Muscle layer of colon (tissue), 2 donors: ENCODE measurements around the gene DDB1.

Source experiments
- H3K27ac ChIP-seq: one replicate; pipeline ENCODE4 v1.7.0; 2013; ENCODE audit warnings: low read depth, mild to moderate bottlenecking, low read length, moderate library complexity
- H3K27me3 ChIP-seq, 2 donors: one replicate each; pipeline ENCODE4 v1.7.0; 2013; ENCODE audit warnings: low read length in 2 of 2, mild to moderate bottlenecking in 2 of 2; ENCODE audit not compliant: insufficient read depth in 2 of 2, control insufficient read depth in 1 of 2
- H3K36me3 ChIP-seq: one replicate; pipeline ENCODE4 v1.7.0; 2013; ENCODE audit warnings: mild to moderate bottlenecking, low read length; ENCODE audit not compliant: insufficient read depth
- H3K4me1 ChIP-seq: one replicate; pipeline ENCODE4 v1.7.0; 2013; ENCODE audit warnings: mild to moderate bottlenecking, low read length; ENCODE audit not compliant: insufficient read depth
- H3K4me3 ChIP-seq, 2 donors: one replicate each; pipeline ENCODE4 v1.7.0; 2013; ENCODE audit warnings: low read length in 2 of 2, low read depth in 1 of 2, mild to moderate bottlenecking in 1 of 2, moderate library complexity in 1 of 2
- H3K9ac ChIP-seq: one replicate; pipeline ENCODE4 v1.7.0; 2013; ENCODE audit warnings: low read length
- H3K9me3 ChIP-seq: one replicate; pipeline ENCODE4 v1.7.0; 2013; ENCODE audit warnings: mild to moderate bottlenecking, low read length
- donor health status: abdominal sarcoma.
- donor health status: Adenocarcinoma of cecum.

Gene DDB1

DNA sequence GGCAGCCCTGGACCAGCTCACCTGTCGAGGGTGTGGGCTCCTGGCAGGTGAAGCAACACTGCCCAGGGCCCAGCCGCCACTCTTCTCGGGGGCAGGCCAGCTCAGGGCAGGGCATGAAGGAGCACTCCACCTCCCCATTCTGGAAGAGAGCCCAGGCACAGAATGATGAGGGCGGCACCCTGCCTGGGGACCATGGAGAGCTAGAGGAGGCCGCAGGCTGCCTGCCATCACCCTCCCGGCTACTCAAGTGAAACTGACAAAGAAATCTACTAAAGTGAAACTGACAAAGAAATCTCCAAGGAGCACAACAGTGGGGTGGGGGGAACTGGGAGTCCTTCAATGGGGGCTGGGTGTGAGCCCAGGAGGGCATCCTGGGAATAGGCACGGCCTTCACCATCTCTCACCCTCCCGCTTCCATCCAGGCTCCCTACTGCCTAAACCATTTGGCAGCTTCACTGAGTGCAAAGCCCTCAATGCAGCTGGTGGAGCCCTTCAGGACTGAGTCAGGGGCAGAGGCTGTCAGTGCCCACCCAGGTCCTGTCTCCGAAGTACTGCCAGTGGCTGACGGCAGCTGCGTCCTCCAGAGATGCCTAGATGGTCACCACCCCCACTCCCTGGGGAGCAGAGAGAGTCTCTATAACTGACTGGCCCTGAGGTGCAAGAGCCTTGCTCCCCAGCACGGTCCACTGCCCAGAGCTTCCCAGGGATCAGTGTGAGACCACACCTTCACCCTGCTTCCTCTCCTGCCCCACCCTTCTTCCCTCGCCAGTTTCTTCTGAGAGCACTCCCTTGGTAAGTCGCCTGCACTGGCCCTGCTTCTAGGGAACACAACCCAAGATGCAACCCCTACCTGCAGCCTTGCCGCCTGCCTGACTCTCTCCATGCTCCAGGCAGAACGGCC is 59.5 kb downstream of the DDB1 start:
- H3K4me1 ChIP-seq, result no peaks in the 10 kb centered on the region
- H3K27me3 ChIP-seq, result no peaks in the 10 kb centered on the region
- H3K36me3 ChIP-seq, result no peaks in the 10 kb centered on the region
- no peaks in the 10 kb centered on the region for H3K9me3 ChIP-seq
- H3K4me3 ChIP-seq, result no peak overlapping the region
- no peak overlapping the region for H3K9ac ChIP-seq
- no peak overlapping the region for H3K27ac ChIP-seq

DNA sequence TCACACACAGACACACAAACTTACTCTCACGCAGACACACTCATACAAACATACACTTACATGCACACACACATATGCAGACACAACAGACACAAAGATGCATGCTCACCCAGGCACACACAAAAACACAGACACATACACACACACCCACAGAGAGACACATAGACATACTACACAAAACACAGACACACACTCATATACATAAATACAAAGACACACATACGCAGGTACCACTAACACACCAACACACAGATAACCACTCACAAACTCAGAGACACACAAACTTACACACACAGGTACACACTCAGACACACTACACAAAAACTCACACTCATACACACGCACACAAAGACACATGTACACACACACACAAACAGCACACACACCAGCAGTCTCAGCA is 60.2 kb downstream of the DDB1 start:
- H3K4me3 ChIP-seq, result no peak overlapping the region
- H3K27me3 ChIP-seq, result no peaks in the 10 kb centered on the region
- no peaks in the 10 kb centered on the region for H3K36me3 ChIP-seq
- no peaks in the 10 kb centered on the region for H3K4me1 ChIP-seq
- no peak overlapping the region for H3K27ac ChIP-seq
- no peaks in the 10 kb centered on the region for H3K9me3 ChIP-seq
- H3K9ac ChIP-seq, result no peak overlapping the region

DNA sequence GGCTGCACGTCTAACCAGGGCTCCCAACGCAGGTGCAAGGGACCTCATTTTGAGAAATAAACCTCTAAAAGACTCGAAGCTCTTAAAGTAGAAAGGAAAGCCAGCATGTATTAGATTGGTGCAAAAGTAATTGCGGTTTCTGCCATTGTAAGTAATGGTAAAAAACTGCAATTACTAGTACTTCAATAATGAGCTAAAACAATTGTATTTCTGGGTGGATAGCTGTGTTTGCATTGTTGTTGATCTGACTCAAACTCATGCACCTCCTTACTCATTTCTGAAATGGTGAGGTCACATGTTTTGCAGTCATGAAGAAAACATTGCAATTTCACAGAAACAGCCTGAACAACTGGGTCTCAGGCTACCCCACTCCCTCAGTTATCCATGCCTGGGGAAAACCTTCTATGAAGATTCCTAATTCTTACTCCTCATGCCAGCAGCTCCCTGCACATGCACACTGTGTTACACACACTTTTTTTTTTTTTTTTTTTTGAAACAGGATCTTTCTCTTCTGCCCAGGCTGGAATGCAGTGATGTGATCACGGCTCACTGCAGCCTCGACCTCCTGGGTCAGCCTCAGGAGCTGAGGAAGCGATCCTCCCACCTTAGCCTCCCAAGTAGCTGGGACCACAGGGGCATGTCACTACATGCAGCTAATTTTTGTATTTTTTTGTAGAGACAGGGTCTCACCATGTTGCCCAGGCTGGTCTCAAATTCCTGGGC is 62.4 kb downstream of the DDB1 start:
- H3K27me3 ChIP-seq, result no peaks in the 10 kb centered on the region

DNA sequence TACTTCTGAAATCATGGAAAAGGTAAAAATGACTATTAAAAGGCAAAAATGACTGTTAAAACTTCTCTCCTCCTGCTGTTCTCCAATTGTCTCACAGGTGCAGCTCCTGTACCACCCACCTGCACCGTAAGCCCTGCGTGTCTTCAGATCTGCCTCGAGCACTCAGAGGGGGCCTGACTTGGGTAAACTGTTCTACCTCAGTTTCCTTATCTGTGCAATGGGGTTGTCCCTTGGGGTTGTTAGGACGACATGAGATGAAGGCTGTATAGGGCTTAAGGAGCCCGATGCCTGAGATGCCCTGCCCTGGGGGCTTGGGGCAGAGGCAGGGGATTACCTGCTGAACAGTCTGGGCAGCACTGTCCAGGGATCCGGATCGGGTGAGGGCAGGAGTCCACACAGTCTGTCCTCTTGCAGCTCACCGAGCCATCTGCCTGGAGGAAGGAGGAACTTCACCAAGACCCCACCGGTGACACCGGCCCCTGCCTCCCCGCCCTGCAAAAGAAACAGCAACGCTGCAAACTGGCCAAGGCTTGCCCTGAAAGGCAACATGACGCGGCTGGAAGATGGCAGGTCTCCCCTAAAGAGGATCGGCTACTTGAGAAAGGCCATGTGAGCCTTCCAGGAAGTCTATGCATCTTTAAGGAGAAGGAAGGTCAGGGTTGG is 64.2 kb downstream of the DDB1 start:
- H3K27me3 ChIP-seq, result no peaks in the 10 kb centered on the region
- H3K4me1 ChIP-seq, result no peaks in the 10 kb centered on the region
- H3K27ac ChIP-seq, result no peak overlapping the region
- H3K9me3 ChIP-seq, result no peaks in the 10 kb centered on the region
- no peak overlapping the region for H3K4me3 ChIP-seq
- no peak overlapping the region for H3K9ac ChIP-seq
- H3K36me3 ChIP-seq, result no peaks in the 10 kb centered on the region

More for the DNA sequence above, 62.4 kb downstream of the DDB1 start:
- Histone ChIP-seq H3K4me3 (no peak overlapping the region), H3K9me3 (no peaks in the 10 kb centered on the region), H3K4me1 (no peaks in the 10 kb centered on the region), H3K27ac (no peak overlapping the region), H3K36me3 (no peaks in the 10 kb centered on the region), H3K9ac (no peak overlapping the region)

DNA sequence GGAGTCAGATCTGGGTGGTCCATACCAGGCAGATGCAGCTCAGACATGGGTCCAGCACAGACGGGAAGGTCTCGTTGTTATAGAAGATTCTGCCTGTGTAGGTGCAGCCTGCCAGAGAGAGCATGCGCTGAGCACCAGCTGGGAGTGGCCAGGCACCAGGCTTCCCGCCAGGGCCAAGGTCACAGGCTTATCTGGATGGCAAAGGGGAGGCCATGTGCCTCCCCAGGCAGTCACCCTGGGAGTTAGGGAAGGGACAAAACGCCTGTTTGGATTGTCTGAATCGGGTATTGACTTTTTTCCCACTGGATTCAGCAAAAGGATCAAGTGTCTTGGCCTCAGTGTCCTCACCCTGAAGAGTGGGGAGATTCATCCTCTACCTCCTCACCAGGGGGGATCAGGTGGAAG is 65.5 kb downstream of the DDB1 start:
- Histone ChIP-seq H3K4me3 (no peak overlapping the region), H3K36me3 (no peaks in the 10 kb centered on the region), H3K9ac (no peak overlapping the region), H3K27me3 (no peaks in the 10 kb centered on the region), H3K4me1 (no peaks in the 10 kb centered on the region), H3K27ac (no peak overlapping the region), H3K9me3 (no peaks in the 10 kb centered on the region)

DNA sequence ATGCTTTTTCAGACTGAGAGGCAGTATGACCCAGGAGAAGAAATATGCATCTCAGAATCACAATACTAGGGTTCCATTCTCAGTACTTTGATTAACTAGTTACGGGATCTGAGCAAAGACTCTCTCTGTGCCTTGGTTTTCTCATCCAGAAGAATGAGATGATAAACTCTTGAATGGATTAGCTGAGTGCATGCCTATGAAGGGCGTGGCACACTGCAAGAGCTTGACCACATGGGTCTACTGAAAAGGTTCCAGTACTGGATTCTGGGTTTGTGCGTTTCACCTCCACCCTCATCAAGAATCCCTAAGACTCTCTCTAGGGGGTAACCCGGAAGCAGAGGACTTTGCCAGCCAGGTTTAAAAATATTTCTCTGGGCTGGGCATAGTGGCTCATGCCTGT is 66.3 kb downstream of the DDB1 start:
- H3K4me3 ChIP-seq, result no peak overlapping the region
- H3K27me3 ChIP-seq, result no peaks in the 10 kb centered on the region
- no peaks in the 10 kb centered on the region for H3K9me3 ChIP-seq
- no peak overlapping the region for H3K9ac ChIP-seq
- no peaks in the 10 kb centered on the region for H3K36me3 ChIP-seq
- no peak overlapping the region for H3K27ac ChIP-seq
- H3K4me1 ChIP-seq, result no peaks in the 10 kb centered on the region

DNA sequence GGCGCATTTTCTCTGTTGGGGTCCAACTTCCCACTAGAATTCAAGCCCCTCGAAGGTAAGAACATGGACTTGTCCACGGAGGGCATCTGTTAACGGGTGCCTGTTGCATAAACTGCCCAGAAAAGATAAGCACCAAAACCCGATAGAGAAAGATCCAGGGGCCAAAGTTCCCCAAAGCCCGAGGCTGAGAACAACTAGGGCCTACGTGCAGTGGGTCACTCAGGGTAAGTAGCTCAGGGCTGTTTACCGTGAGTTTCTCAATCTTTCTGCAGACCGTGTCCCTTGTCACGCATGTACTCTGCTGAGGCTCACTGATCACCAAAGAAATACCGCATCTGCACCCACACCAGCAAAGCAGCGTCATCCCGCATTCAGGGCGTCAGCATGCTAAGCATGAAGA is 67.5 kb downstream of the DDB1 start:
- Histone ChIP-seq H3K27ac (no peak overlapping the region), H3K36me3 (no peaks in the 10 kb centered on the region), H3K9me3 (no peaks in the 10 kb centered on the region), H3K4me1 (no peaks in the 10 kb centered on the region), H3K27me3 (no peaks in the 10 kb centered on the region), H3K4me3 (no peak overlapping the region), H3K9ac (no peak overlapping the region)

DNA sequence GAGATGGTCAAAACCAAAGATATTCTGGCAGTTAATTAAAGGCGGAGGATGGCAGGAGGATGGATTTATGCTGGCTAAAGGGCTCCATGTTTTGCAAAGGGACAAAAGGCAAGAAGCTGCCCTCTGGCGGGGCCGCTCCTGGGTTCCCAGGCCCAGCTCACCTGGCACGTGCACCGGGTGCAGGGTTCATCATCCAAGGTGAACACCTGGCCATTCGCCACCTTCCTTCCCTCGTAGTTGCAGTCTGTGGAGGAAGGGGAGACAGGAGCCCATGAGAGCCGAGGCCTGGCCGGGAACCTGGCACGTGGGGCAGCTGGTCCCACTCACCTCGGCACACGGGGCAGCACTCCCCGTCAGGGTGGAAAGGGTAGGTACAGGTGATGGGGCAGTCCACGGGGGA is 68.1 kb downstream of the DDB1 start:
- Histone ChIP-seq H3K36me3 (no peaks in the 10 kb centered on the region), H3K9ac (no peak overlapping the region), H3K4me1 (no peaks in the 10 kb centered on the region), H3K27ac (no peak overlapping the region), H3K4me3 (no peak overlapping the region), H3K27me3 (no peaks in the 10 kb centered on the region), H3K9me3 (no peaks in the 10 kb centered on the region)

DNA sequence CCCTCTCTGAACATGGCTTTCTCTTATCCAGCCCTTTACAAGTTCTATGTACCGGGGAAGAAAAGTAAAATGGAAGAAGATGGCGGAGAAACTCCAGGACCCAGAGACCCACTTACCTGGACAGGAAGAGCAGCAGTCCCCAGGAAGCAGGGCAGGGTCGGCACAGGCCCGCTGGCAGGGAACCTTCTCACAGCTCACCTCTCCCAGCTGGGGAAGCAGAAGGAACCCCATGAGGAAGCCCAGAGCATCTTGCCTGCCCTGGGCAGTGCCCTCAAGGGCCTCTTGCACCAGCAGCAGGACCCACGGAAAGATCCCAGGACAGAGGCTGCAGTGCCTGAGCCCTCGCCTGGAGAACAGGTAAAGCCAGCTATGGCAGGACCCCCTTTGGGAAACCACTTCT is 68.5 kb downstream of the DDB1 start:
- no peaks in the 10 kb centered on the region for H3K36me3 ChIP-seq
- no peaks in the 10 kb centered on the region for H3K9me3 ChIP-seq
- no peaks in the 10 kb centered on the region for H3K4me1 ChIP-seq
- no peak overlapping the region for H3K27ac ChIP-seq
- H3K27me3 ChIP-seq, result no peaks in the 10 kb centered on the region
- H3K9ac ChIP-seq, result no peak overlapping the region
- no peak overlapping the region for H3K4me3 ChIP-seq

DNA sequence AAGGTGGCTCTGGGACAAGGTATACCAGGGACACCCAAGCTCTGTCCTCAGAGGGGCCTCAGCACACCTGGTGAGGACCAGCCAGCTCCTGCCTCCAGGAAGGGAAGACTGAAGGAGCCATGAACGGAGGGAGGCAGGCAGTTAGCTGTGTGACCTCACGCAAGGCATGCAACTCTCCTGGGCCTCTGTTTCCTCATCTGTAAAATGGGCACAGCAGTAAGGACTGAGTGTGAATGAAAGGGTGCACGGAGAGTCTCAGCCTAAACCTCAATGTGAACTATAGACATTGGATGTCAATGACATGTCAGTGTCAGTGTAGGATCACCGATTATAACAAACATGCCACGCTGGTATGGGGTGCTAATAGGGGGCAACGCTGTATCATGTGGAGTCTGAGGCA is 73.5 kb downstream of the DDB1 start:
- no peak overlapping the region for H3K9ac ChIP-seq
- no peak overlapping the region for H3K4me3 ChIP-seq
- no peaks in the 10 kb centered on the region for H3K4me1 ChIP-seq

DNA sequence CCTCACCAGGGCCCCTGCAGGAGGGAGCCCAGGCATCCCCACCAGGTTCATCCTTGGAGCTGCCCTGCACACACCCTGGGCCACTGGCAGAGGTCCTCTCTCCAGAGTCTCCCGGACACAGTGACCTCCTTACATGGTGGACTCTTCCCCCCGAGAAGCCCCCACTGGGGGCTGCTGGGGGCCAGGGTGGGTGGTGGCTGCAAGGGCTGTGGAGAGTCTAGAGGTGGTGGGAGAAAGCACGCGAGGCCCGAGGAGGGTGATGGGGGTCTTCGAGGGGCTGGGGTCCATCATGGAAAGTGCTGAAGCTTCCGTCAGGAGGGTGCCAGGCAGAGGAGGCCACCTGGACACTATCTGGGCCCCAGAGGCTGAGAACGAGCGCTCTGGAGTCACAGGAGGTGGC is 74.4 kb downstream of the DDB1 start:
- Histone ChIP-seq H3K4me1 (no peaks in the 10 kb centered on the region), H3K9me3 (no peaks in the 10 kb centered on the region), H3K9ac (no peak overlapping the region), H3K4me3 (no peak overlapping the region), H3K27me3 (no peaks in the 10 kb centered on the region), H3K27ac (no peak overlapping the region), H3K36me3 (no peaks in the 10 kb centered on the region)

More for the DNA sequence above, 73.5 kb downstream of the DDB1 start:
- Histone ChIP-seq H3K9me3 (no peaks in the 10 kb centered on the region), H3K27me3 (no peaks in the 10 kb centered on the region), H3K27ac (no peak overlapping the region), H3K36me3 (no peaks in the 10 kb centered on the region)
